ENCODE data around the gene TMEM184C.

DNA sequence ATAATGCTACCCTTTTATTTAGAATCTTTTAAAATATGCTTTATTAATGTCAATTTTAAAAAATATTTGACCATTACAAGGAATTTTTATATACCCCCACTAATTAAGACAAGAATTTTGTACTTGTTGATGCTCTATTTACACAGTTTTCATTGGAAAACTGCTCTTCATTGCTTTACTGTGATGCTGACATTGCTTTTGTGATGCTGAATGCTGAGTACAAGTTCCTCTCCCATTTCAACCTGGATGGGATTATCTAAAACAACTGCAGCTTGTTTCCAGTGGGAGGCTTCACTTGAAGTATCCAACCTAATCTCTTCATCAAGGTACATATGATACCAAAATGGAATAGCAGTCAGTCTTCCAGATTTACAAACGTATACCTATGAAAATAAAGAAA lies 21.2 kb downstream of the TMEM184C start:
- TF ChIP-seq CTCF (IDR thresholded peaks at IDR 0.05) = no peak
- no peak for TF ChIP-seq NR1H2 (CRISPR knock-in tag; IDR thresholded peaks at IDR 0.05)
- no peak for TF ChIP-seq CREB1 (CRISPR knock-in tag; IDR thresholded peaks at IDR 0.05)
- TF ChIP-seq ZNF121 (CRISPR knock-in tag; IDR thresholded peaks at IDR 0.05) = no peak
- TF ChIP-seq MXD4 (CRISPR knock-in tag; IDR thresholded peaks at IDR 0.05; ENCODE audit: borderline replicate concordance) = no peak
- TF ChIP-seq, protein P1, sequence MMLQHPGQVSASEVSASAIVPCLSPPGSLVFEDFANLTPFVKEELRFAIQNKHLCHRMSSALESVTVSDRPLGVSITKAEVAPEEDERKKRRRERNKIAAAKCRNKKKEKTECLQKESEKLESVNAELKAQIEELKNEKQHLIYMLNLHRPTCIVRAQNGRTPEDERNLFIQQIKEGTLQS (CRISPR knock-in tag; conservative IDR thresholded peaks at IDR 0.05) = no peak
- TF ChIP-seq, protein P2, sequence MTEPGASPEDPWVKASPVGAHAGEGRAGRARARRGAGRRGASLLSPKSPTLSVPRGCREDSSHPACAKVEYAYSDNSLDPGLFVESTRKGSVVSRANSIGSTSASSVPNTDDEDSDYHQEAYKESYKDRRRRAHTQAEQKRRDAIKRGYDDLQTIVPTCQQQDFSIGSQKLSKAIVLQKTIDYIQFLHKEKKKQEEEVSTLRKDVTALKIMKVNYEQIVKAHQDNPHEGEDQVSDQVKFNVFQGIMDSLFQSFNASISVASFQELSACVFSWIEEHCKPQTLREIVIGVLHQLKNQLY (CRISPR knock-in tag; IDR thresholded peaks at IDR 0.05) = no peak
- no peak for TF ChIP-seq USF2 (CRISPR knock-in tag; IDR thresholded peaks at IDR 0.05)

Measured in WTC11 (cell line).